ENCODE measurements around the gene GPATCH2L.

DNA sequence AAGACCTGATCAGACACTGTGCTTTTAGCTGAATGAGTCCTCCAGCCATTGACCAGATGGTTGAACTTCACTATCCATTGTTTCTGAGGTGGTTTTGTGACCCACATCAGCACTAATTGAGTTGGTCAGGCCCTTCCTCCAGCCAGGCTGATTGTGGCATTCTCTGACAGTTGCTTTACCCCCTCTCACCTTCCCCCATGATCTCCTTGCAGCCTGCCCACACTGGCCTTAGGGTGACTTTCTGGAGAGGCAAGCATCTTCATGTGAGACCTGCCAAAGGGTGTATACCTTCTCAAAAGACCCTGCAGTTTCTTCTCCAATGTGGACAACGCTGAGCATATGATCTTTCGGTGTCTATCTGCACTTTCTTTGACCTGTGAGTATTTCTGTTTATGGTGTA, 83.9 kb downstream of the GPATCH2L start:
- no peak for TF ChIP-seq EZH2 (conservative IDR thresholded peaks at IDR 0.05; ENCODE audit: low read depth, low read length)
- TF ChIP-seq ZSCAN25 (CRISPR knock-in tag; IDR thresholded peaks at IDR 0.05): no peak
- no peak for TF ChIP-seq YY1 (IDR thresholded peaks at IDR 0.05; ENCODE audit: insufficient read depth, insufficient replicate concordance, low read depth, low read length)
- TF ChIP-seq, protein P1, sequence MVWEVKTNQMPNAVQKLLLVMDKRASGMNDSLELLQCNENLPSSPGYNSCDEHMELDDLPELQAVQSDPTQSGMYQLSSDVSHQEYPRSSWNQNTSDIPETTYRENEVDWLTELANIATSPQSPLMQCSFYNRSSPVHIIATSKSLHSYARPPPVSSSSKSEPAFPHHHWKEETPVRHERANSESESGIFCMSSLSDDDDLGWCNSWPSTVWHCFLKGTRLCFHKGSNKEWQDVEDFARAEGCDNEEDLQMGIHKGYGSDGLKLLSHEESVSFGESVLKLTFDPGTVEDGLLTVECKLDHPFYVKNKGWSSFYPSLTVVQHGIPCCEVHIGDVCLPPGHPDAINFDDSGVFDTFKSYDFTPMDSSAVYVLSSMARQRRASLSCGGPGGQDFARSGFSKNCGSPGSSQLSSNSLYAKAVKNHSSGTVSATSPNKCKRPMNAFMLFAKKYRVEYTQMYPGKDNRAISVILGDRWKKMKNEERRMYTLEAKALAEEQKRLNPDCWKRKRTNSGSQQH (CRISPR knock-in tag; IDR thresholded peaks at IDR 0.05; ENCODE audit: low read depth): no peak
- no peak for TF ChIP-seq PBX2 (CRISPR knock-in tag; IDR thresholded peaks at IDR 0.05)
- no peak for TF ChIP-seq TRIM24 (CRISPR knock-in tag; IDR thresholded peaks at IDR 0.05)
- no peak for TF ChIP-seq CTCF (CRISPR knock-in tag; IDR thresholded peaks at IDR 0.05)
- no peak for TF ChIP-seq CCAR2 (optimal IDR thresholded peaks at IDR 0.05; ENCODE audit: low read depth, low read length)
- TF ChIP-seq, protein P2, sequence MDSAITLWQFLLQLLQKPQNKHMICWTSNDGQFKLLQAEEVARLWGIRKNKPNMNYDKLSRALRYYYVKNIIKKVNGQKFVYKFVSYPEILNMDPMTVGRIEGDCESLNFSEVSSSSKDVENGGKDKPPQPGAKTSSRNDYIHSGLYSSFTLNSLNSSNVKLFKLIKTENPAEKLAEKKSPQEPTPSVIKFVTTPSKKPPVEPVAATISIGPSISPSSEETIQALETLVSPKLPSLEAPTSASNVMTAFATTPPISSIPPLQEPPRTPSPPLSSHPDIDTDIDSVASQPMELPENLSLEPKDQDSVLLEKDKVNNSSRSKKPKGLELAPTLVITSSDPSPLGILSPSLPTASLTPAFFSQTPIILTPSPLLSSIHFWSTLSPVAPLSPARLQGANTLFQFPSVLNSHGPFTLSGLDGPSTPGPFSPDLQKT (CRISPR knock-in tag; IDR thresholded peaks at IDR 0.05; ENCODE audit: borderline replicate concordance): no peak
